PC-9 (cell line): Measurements from ENCODE around the gene PLXDC2. TPM values are rescaled to one million over a fixed set of nuclear protein-coding genes. Genes with fewer than 3 reads are reported as not detected.

ENCODE experiments used
- BruUV-seq: library from RNA; stranded (reverse); fragments of 400-500 nt; replicated peaks from 2 replicates; lab custom pipeline; 2021; lab: Mats Ljungman, UMichigan
- CTCF ChIA-PET: fragments of 300-600 bp; sonication (Branson Sonifier 250); formaldehyde crosslinking; loops from one replicate; lab custom pipeline; 2022; ENCODE audit warnings: antibody characterized with exemption; lab: Charles Lee
- POLR2A ChIA-PET: fragments of 300-600 bp; sonication (Branson Sonifier 250); formaldehyde crosslinking; loops from one replicate; lab custom pipeline; 2022; ENCODE audit warnings: antibody characterized with exemption; ENCODE audit not compliant: unreplicated experiment; lab: Charles Lee
- DNase-seq, 2 experiments: peaks; one replicate each; pipeline versions ENCODE4 v3.0.0 to v3.0.0-alpha.2; 2015 to 2022; ENCODE audit warnings: mixed read lengths in 1 of 2
- H2AFZ ChIP-seq: fragments of 200-600 bp; sonication (generic); 2 replicates; pipeline ENCODE4 v1.8.1; 2017; ENCODE audit warnings: antibody characterized with exemption
- H3F3A ChIP-seq: fragments of 200-600 bp; sonication (generic); 2 replicates; pipeline ENCODE4 v1.8.1; 2017; ENCODE audit warnings: antibody characterized with exemption, mild to moderate bottlenecking, low read depth; ENCODE audit not compliant: insufficient read depth
- H3K27ac ChIP-seq: fragments of 200-600 bp; sonication (generic); 2 replicates; pipeline ENCODE4 v1.6.1; 2016; ENCODE audit warnings: mixed run types
- H3K27me3 ChIP-seq: fragments of 200-600 bp; sonication (generic); 2 replicates; pipeline ENCODE4 v1.6.1; 2016; ENCODE audit warnings: low read depth, mixed run types; ENCODE audit not compliant: insufficient read depth
- H3K36me3 ChIP-seq: fragments of 200-600 bp; sonication (generic); 2 replicates; pipeline ENCODE4 v1.6.1; 2016; ENCODE audit warnings: low read depth, mixed run types
- H3K4me1 ChIP-seq: fragments of 200-600 bp; sonication (generic); replicated peaks from 2 replicates; pipeline ENCODE4 v1.6.1; 2016; ENCODE audit warnings: mixed run types; ENCODE audit not compliant: insufficient read depth
- H3K4me2 ChIP-seq: fragments of 200-600 bp; sonication (generic); 2 replicates; pipeline ENCODE4 v1.6.1; 2017; ENCODE audit warnings: mixed run types
- H3K4me3 ChIP-seq: fragments of 200-600 bp; sonication (generic); 2 replicates; pipeline ENCODE4 v1.6.1; 2016; ENCODE audit warnings: mixed run types
- H3K79me2 ChIP-seq: fragments of 200-600 bp; sonication (generic); 2 replicates; pipeline ENCODE4 v1.6.1; 2017; ENCODE audit warnings: low read depth, mixed run types
- H3K9me2 ChIP-seq: fragments of 200-600 bp; sonication (generic); 2 replicates; pipeline ENCODE4 v1.8.1; 2017; ENCODE audit warnings: mild to moderate bottlenecking; ENCODE audit not compliant: insufficient read depth
- H3K9me3 ChIP-seq: fragments of 200-600 bp; sonication (generic); 2 replicates; pipeline ENCODE4 v1.8.1; 2016; ENCODE audit warnings: low read depth; ENCODE audit not compliant: insufficient read depth
- H4K20me1 ChIP-seq: fragments of 200-600 bp; sonication (generic); 2 replicates; pipeline ENCODE4 v1.8.1; 2017; ENCODE audit not compliant: insufficient read depth
- EZH2 ChIP-seq: fragments of 200-600 bp; sonication (generic); IDR thresholded peaks from 2 replicates; pipeline ENCODE4 v1.8.0; 2017; ENCODE audit warnings: antibody characterized with exemption, low read depth
- intact Hi-C: fragments of 100-400 bp; cut with micrococcal nuclease; formaldehyde crosslinking; loops from one replicate; pipeline ENCODE4 v1.10.0; 2022; ENCODE audit not compliant: unreplicated experiment
- total RNA-seq: library from RNA; stranded (reverse); gene quantifications from 2 replicates; pipeline ENCODE4 v1.2.3, GENCODE V29; 2021
- TF ChIP-seq, protein P1 (sequence below): fragments of 200-600 bp; sonication (generic); conservative IDR thresholded peaks from 2 replicates; pipeline ENCODE4 v1.6.1; 2017; ENCODE audit warnings: mixed run types, antibody characterized with exemption, mild to moderate bottlenecking, moderate library complexity

The PLXDC2 gene
- total RNA-seq, 1 experiment from 2014 or later, result not detected

DNA sequence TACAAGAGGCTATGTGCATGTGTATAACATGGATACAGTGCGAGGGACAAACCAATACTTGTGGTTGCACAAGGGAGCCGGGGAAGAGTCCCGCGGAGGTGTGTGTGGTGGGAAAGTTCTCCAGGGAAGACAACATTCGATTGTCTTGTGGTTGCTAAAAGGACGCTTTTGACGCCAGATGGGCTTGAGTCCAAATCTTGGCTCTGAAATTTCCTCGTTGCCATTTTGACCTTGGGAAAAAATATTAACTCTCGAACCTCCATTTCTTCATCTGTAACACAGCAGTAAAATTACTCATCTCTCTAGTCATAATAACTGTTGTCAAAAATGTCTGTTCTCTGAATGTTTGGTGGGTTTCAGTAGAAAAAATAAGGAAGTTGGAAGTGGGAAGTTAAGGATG is 16.5 kb downstream of the PLXDC2 start:
- POLR2A ChIA-PET, result no interaction called here
- H2AFZ ChIP-seq, result no peak overlapping the region
- H3K4me1 ChIP-seq, result no peaks in the 10 kb centered on the region
- H3K4me3 ChIP-seq, result no peak overlapping the region
- CTCF ChIA-PET, result no interaction called here
- no peaks in the 10 kb centered on the region for H3K9me2 ChIP-seq
- no peaks in the 10 kb centered on the region for H4K20me1 ChIP-seq
- no peak for TF ChIP-seq EZH2
- TF ChIP-seq, protein P1, sequence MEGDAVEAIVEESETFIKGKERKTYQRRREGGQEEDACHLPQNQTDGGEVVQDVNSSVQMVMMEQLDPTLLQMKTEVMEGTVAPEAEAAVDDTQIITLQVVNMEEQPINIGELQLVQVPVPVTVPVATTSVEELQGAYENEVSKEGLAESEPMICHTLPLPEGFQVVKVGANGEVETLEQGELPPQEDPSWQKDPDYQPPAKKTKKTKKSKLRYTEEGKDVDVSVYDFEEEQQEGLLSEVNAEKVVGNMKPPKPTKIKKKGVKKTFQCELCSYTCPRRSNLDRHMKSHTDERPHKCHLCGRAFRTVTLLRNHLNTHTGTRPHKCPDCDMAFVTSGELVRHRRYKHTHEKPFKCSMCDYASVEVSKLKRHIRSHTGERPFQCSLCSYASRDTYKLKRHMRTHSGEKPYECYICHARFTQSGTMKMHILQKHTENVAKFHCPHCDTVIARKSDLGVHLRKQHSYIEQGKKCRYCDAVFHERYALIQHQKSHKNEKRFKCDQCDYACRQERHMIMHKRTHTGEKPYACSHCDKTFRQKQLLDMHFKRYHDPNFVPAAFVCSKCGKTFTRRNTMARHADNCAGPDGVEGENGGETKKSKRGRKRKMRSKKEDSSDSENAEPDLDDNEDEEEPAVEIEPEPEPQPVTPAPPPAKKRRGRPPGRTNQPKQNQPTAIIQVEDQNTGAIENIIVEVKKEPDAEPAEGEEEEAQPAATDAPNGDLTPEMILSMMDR, result no peak
- H3K27ac ChIP-seq, result no peak overlapping the region
- no peaks in the 10 kb centered on the region for H3K79me2 ChIP-seq
- H3K4me2 ChIP-seq, result no peak overlapping the region
- H3K27me3 ChIP-seq, result no peaks in the 10 kb centered on the region; the same call in 1 of the 2 replicates
- no peaks in the 10 kb centered on the region for H3K9me3 ChIP-seq
- no TSS peak for BruUV-seq
- no peaks in the 10 kb centered on the region for H3F3A ChIP-seq
- intact Hi-C loops, result no loop called here
- no peaks in the 10 kb centered on the region for H3K36me3 ChIP-seq
- DNase-seq, result no peak

DNA sequence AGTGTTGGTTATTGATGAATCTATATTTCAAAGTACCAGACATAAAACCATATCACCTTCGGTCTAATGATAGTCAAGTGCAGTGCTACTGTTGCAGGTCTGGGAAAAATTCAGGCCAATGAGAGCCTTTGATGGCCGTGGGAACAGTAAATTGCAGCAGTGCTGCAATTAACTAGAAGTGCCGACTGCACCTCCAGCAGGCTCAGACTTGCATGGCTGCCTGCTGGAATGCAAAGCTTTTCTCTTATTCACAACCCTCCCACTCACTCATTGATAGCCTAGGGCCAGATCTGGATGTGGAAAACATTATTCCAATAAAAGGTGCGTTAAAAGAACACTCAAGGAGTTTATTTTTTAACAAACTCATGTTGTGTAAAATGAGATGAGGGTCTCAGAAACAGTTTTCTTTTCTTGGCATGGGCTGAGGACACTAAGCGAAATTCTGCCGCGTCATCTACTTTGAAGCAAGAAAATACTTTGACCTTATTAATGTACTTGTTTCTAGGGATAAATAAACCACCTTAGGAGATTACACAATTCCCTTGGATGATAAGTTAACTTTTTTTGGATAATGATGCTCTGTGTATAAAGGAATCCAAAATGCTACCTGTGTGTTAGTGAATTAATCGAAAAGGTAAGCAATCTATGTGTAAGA is 17.1 kb downstream of the PLXDC2 start:
- H3F3A ChIP-seq, result no peaks in the 10 kb centered on the region
- no peak for DNase-seq
- no peak overlapping the region for H2AFZ ChIP-seq
- H3K9me2 ChIP-seq, result no peaks in the 10 kb centered on the region
- H3K4me3 ChIP-seq, result no peak overlapping the region
- H3K27me3 ChIP-seq, result no peaks in the 10 kb centered on the region
- TF ChIP-seq, protein P1, result no peak
- TF ChIP-seq EZH2, result no peak
- H3K27ac ChIP-seq, result no peak overlapping the region
- BruUV-seq, result no TSS peak
- H3K4me2 ChIP-seq, result no peak overlapping the region
- ChIA-PET CTCF (no interaction called here), POLR2A (no interaction called here)
- H4K20me1 ChIP-seq, result no peaks in the 10 kb centered on the region
- intact Hi-C loops, result no loop called here
- no peaks in the 10 kb centered on the region for H3K4me1 ChIP-seq
- H3K9me3 ChIP-seq, result no peaks in the 10 kb centered on the region
- no peaks in the 10 kb centered on the region for H3K36me3 ChIP-seq
- H3K79me2 ChIP-seq, result no peaks in the 10 kb centered on the region

DNA sequence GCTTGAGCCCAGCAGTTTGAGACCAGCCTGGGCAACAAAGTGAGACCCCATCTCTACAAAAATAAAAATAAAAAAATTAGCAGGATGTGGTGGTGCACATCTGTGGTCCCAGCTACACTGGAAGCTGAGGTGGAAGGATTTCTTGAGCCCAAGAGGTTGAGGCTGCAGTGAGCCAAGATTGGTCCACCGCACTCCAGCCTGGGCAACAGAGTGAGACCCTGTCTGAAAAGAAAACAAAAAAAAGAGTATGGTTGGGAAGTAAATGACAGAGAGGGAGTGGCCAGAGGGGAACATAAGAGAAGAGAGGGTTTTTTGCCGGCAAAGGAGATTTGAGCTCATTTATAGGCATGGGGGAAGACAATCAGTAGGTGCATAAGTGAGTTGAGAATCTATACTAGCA is 19.7 kb downstream of the PLXDC2 start:
- Histone ChIP-seq H3K4me3 (no peak overlapping the region), H4K20me1 (no peaks in the 10 kb centered on the region), H3K27ac (no peak overlapping the region), H3F3A (no peaks in the 10 kb centered on the region), H3K9me3 (no peaks in the 10 kb centered on the region), H3K9me2 (no peaks in the 10 kb centered on the region), H3K4me2 (no peak overlapping the region), H3K36me3 (no peaks in the 10 kb centered on the region), H3K4me1 (no peaks in the 10 kb centered on the region), H3K79me2 (no peaks in the 10 kb centered on the region), H3K27me3 (no peaks in the 10 kb centered on the region), H2AFZ (no peak overlapping the region)
- no TSS peak for BruUV-seq
- TF ChIP-seq, protein P1, result no peak
- no peak for TF ChIP-seq EZH2
- ChIA-PET POLR2A (no interaction called here), CTCF (no interaction called here)
- DNase-seq, result no peak
- intact Hi-C loops, result no loop called here
